Activated CD4-positive, alpha-beta T cell treated with anti-CD3 and anti-CD28 coated beads, Interleukin-2, Interleukin-6, amounts not matched to agents 100 ng/mL and 50 ng/mL, durations not matched to agents 16 hours and 8 hours (primary cell): ENCODE results near the gene KRTDAP.
A peak's percentile ranks its signal among the peaks of the same experiment; 100 is the strongest.

Source experiments
- DNase-seq: peaks from one replicate; pipeline ENCODE4 v3.0.0-alpha.2; 2020

KRTDAP gene, protein sequence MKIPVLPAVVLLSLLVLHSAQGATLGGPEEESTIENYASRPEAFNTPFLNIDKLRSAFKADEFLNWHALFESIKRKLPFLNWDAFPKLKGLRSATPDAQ

DNA sequence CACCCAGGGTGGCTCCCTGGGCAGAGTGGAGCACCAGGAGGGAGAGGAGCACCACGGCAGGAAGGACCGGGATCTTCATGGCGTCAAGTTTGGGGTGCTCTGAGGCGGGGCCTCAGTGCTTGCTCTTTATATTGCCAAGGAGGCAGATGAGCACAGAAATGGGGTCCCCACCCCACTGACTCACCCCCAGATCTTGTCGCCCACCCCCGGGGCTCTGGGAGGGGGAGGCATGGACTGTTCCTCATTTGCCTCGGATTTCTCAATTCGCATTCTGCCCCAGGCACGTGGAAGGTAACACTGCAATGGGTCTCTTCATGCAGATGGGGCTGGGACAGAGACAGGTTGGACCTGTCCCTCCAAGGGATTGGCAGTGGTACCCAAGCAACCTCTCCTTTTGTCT, at the start of gene KRTDAP:
TSS of gene KRTDAP (minus strand) at position 101 of the 400 bp plus-strand sequence. CDS start at position 79, 22 bp downstream.
- DNase-seq: no peak

DNA sequence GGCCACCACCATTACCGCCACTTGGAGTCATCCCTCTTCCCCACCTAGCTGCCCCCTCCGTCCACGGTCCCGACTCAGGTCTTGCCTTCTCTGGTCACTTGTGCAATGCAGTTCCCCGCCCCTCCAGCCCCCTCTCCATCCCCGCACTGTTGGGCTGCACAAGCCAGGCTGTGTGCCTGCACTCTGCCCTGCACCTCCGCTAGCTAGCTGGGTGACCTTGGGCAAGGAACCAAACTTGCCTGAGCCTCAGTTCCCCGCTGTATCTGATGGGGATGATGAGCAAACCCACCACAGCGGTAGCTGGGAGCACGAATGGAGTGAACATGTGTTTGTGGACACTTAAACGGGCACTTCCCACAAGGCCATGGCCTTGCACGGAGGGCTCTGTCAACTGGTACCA, 49.6 kb upstream of the KRTDAP start:
- no peak for DNase-seq

DNA sequence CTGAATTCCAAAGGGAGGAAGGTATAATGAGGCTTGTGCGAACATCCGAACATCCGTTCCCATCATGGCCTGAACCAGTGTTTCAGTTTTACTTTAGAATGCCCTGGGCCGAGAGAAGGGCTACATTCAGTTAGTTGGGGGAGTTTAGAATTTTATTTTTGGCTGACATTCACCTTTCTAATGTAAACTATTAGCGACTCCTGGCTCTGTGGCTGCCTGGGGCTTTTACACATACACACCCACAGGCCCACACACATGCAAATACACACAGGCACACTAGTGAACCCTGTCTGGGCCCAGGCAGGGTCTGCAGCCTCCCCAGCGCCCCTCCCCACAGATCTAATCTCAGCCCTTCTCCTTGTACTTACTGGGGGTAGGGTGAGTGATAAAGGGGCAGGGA, 49.0 kb upstream of the KRTDAP start:
- no peak for DNase-seq

DNA sequence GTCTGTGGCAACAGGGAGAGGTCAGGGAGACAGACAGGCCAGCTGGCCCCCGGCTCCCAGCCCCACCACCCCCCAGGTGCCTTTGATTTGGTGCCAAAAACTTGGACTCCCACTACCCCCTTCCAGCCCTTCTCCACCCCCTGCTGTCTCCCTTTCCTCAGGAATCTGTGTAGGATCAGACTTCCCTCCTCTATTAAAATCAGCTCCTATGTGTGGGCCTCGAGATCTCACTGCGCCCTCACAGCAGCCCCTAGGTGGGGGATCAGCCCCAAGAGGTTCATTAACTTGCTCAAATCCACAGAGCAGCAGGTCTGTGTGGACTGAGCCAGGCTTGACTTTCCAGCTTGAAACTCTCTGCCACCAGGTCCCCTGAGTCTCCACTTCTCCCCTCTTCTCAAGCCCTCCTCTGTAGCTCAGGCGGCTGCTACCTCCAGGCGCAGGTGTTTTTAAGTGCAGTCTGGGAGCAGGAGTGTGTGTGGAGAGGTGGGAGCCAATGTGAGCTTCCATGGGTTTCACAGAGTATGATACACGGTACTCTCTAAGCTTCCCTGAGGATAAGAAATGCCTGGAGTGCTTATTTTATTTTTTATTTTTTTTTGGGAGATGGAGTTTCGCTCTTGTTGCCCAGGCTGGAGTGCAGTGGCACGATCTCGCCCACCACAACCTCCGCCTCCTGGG, 44.7 kb upstream of the KRTDAP start:
- no peak for DNase-seq

DNA sequence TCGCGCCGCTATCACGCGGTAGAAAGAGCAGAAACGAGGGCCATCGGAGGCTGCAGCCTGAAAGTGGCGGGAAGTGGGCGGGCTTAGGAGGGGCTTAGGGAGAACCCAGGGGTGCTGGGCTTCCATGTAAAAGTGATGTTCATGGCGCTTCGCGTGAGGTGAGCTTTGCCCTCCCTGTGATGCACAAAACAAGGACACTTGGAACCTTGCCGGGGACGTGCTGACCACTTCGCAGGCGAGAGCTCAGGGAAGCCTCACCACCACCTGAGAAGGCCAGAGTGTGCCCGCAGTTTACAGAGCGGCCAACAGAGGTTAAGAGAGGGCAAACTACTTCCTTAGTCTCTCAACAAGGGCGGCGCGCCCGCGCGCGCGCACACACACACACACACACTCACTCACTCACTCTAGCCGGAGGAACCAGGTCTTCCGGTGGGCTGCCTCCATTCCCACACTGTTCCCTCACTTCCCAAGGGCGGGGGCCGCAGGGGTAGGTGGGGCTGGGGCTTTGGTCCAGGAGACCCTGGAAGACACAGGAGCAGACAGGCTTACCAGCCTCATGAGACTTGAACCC, 43.6 kb upstream of the KRTDAP start:
- peak; percentile 22 for DNase-seq

DNA sequence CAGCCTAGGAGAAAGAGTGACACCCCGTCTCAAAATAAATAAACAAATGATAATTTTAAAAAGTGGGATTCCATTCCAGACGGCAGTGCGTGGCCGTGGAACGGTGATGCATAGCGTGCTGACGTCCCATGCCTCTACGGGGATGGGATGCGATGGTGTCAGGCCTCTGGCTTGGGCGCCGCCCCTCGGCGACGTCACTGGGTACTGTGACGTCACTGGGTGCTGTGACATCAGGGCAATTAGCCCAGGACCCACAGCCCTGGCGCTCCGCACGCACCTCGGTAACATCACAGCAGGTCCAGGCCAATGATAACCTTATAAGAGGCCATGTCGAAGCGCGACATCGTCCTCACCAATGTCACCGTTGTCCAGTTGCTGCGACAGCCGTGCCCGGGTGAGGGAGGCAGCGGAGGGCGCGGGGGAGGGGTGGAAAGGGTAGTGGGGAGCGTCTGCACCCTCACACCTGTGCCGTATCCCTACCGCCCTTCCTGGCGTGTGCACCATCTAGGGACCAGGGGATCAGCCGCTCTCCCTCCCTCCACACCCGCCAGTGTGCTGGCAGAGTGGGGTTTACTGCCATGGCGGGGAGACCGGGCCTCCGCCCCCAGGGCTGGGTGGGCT, 43.0 kb upstream of the KRTDAP start, which contains the start of gene GAPDHS:
TSS of gene GAPDHS (plus strand) at position 256 of the 621 bp plus-strand sequence. CDS start at position 328, 72 bp downstream.
- DNase-seq: no peak

DNA sequence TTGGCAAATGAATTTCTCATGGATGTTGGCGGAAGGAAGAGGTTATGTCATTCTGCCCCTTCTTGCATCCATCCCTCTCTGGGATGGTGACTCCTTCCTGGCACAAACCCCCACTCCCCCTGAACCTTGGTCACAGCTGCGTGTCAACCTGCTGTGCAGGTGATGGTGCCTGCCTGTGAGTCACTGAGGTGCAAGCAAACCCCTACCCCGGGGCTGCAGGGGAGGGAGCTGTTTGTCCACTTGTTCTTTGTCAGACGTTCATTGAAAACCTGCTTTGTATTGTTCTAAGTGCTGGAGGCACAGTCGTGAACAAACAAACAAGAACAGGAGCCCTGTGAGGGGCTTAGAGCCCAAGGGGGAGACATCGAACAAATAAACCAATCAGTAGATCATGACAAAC, 41.0 kb upstream of the KRTDAP start:
- DNase-seq: no peak

DNA sequence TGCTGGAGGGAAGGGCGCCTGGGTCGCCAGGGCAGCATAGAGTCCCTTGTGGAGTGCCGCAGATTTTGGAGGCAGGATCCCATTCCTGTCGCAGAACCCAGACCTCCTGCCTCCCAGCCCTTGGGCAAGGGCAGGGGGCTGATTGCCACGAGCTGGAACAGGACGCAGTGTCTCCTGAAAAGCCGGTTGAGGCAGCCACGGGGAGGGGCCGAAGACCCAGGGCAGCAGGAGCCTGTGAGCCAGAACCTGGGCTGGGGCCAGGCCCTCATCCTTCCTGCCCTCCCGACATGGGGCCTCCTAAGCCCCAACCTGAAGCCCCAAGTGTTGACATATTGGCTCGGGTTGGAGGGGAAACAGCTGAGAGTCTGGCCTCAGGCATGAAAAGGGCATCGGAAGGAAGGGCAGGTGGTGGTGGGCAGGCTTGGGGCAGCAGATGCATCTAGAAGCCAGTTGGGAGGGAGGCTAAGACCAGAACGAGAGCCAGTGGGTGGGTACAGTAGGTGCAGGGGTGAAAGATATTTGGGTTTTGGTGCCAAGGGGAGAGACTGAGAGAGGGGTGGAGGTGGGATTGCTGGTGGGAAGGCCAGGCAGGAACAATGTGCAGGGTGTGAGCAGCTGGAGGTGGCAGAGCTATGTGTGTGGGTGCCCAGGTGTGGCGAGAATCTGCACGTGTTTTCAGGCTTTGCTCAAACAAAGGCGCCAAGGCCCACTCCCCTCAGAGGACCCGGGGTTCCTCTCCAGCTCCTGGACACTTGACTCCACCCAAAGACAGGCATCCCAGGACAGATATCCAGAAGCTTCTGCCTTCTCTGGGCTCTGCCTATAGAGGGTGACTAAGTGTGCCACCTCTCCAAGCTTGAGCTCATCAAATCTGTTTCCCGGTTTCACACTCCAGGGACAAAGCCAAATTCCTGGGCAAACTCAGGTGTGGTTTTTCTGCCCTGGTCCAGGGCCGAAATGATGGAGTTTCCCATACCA, 39.3 kb upstream of the KRTDAP start:
- no peak for DNase-seq

DNA sequence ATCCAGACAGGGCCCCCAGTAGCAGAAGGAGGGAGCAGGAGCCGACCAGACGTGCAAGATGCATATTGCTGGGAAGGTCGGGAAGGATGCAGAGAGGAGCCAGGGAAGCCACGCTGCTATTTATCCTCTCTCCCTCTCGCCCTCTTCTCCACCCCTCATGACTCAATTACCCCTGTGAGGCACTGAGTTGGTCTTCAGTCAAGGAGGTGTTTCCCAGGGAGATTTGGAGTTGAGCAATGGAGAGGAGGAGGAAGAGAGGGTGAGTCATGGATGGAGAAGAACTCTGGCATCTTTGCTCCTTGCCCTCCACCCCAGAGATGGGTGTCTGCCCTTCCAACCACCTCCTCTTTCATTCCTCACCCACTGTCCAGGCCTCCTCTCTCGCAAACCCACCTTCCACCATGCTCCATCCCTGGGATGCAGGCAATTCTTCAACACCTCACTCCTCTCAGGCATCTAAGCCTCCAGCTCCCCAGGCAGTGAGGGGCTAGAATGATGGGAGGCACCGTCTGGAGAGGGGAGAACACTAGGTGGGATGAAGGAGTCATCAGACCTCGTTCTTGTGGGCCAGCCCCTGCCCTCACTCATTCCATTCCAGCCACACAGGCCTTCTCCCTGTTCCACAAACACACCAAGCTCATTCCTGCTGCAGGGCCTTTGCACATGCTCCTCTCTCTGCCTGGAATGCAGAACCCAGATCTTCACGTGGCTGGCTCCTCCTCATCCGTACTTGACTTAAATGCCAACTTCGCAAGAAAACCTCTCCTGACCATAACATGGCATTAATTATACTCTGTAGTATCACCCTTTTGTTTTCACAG, 38.2 kb upstream of the KRTDAP start, which contains the start of gene SBSN:
TSS of gene SBSN (minus strand) at position 94 of the 821 bp plus-strand sequence. CDS start at position 64, 30 bp downstream.
- no peak for DNase-seq

DNA sequence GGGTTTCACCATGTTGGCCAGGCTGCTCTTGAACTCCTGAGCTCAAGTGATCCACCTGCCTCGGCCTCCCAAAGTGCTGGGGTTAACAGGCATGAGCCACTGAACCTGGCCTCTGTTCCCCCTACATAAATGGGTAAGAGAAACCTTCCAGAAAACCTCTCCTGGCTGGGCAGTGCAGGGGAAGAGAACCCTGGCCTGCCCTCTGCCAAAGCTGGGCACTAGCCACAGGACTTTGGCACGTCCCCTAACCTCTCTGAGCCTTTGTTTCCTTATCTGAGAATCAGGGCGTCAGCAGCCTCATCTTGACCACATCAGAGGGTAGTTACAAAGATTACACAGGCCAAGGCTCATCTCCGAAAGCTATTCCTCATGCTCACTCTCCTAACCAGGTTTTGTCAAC, 35.6 kb upstream of the KRTDAP start:
- no peak for DNase-seq

DNA sequence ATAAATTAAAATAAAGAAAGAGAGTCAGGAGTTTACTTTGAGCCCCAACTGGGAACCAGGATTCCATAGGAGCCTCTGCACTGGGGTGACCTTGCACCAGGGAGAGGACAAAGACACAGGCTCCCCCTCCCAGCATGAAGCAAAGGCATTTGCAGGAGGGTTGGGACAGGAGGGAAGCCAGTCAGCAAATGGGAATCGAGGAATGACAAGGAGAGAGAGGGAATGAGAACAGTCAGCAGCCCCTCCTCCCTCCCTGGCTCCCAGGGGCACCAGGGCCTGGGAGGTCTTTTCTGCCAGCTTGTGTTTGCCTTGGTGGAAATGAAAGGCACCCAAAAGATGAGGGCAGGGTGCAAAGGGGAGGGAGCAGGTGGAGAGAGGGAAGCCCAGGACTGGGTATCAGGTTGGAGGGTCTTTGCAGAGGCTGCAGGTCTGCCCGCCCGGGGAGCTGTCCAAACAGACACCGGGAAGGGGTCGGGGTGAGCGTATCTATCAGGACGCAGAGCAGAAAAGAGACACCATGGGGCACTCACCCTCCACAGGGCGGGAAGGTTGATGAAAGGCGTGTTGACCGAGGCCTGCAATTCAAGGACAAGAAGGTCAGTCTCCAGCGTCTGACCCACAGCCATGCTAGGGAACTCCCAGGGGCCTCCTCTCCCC, 34.0 kb upstream of the KRTDAP start:
- no peak for DNase-seq

DNA sequence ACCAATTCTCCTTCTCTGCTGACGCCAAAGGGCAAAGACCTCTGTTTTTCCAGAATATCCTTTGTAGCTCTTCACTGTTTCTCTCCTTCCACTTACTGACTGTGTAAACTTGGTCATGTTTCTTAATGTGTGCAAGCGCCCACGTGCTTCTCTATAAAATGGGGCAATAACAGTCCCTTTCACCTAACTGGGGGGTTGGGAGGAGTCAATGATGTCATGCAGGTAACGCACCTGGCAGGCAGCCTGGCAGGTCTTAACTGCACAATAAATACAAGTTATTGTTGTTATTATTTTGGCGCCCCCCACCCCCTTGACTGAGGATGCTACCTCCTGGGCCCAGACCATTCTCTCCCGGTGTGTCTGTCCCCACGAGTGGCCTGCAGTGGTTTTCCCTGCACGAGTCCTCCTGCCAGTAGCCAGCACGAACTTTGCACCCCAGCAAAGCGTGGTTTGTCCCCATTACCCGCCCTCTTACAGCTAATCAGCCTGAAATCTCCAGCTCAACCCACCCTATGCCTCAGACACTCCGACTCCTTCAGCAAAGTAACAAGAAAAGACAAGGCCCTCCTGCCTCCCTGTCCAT, 32.6 kb upstream of the KRTDAP start:
- DNase-seq: no peak

DNA sequence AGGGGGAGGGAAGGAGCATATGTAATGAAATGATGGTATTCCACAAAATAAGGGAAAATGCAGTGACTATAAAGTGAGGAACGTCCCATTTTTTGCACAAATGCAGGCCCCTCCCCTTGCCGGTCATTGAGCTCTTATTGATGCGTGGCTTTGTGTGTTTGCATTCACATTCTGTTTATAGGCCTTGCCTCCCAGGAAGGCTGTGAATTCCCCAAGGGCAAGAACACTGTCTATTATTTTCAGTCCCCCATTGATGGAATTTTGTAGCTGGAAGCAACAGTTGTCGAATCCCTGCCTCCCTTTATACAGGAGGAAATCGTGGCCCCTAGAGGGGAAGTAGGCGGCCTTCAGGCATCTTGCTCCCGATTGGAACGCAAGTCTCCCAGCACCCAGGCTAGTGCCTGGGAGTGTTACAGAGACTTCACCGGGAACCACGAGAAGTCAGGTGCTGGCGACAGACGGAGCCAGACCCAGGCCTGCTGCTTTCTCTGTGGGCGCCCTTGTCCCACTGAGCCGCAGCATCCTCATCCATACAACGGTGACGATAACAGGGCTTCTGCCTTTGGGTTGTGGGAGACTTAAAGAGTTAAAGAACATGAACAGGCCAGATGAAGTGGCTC, 31.0 kb upstream of the KRTDAP start:
- DNase-seq: no peak

DNA sequence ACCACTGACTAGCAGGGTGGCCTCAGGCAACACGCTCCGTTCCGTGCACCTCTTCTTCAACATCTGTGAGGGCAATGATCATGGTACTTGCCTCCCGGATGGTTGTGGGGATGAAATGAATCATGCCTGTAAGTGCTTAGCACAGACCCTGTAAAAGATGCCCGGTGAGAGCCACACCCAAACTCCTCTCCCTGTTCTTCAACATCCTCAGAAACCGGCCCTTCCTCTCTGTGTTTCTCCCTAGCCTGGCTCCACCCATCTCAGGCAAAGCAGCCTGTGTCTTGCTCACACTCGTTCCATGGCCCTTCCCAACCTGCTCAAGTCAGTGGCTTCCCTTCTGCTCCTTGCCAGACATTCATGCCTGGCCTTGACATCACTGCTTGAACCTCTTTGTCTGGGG, 29.0 kb upstream of the KRTDAP start:
- DNase-seq: no peak

DNA sequence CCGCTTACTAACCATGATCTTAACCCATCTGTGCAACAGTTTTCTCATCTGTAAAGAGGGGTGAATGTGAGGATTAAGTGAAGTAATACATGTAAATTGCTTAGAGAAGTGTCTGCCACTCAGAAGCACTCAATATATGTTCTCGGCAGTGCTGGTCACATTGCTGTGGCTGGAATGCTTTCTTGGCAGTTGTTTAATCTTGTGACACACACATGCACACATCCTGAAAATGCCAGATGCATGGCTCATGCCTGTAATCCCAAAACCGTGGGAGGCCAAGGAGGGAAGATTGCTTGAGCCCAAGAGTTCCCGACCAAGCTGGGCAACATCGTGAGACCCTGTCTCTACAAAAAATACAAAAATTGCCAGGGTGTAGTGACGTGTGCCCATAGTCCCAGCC, 28.0 kb upstream of the KRTDAP start:
- no peak for DNase-seq

DNA sequence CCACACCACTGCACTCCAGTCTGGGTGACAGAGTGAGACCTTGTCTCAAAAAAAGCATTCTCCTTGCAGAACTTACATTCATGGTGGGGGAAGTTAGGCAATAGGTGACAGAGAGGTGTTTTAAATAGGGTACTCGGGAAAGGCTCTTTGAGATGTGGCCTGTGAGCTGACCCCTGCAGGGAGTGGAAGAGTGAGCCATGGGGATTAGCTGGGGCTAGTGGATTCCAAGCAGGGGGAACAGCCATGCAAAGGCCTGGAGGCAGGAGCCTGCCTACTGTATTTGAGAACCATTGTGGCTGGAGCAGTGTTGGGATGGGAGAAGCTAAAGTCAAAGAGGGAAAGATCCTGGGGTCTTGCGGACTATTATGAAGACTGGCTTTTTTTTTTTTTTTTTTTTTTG, 27.1 kb upstream of the KRTDAP start:
- no peak for DNase-seq

DNA sequence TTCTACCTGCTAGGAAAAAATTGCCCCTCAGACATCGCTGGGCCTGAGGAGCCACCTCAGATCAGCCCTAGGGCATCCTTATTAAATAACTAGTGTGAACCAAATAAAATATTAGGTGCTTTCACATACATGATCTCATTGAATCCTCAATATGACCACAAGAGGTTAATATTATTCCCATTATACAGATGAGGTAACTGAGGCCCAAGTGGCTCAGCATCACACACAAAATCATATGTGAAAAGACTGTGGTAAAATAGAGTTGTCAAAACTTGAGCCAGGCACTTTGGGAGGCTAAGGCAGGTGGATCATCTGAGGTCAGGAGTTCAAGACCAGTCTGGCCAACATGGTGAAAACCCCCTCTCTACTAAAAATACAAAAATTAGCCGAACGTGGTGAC, 26.0 kb upstream of the KRTDAP start:
- DNase-seq: no peak

DNA sequence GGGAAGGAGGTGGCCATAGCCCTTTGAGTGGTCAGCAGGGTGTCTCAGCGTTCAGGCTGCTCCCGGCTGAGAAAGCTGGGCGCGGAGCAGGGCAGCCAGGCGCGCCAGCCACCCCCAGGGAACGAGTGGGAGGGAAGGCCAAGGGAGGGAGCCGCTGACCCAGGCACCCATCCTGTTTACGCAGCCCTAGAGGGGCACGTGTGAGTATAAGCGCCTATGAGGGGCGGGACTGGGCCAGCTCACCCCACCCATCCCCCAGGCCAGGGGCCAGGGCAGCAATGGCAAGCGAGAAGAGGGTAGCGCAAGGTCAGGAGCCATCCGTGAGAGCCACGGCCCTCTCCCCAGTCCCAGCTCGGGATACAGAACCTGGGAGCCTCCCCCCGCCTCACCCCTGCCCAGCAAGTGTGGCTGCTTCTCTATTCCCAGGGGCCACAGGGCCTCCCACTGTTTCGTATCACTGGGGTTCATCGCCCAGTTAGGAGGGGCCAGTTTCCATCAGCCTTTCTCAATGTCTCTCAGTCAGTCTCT, 24.1 kb upstream of the KRTDAP start:
- DNase-seq: no peak

DNA sequence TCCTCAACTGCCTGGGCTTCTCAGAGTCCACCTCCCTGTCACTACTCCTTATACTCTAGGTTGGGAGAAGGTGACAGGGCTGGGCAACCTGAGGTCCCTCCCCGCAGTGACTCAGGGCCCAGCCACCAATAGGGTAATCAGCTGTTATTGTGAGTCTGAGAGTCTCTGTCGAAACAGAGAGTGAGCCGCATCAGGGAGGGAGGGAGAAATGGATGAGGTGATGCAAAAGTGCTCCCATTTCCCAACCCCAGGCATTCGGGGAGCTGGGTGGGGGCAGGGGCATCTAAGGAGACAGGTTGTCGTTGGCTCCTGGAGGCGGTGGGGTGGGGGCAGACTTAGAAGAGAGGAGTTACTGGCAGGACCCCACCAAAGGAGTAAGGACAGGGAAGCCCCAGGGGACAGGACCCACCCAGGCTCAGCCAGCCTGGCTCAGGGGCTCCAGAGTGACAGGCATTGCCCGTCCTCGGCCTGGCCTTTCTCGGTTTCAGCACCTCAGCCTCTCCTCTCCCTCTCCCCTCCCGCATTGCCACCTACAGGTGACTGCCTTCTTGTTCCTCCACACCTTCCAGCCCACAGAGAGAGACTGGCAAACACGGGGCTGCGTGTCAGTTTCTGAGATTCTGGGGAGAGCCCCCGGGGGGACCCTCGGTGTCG, 23.5 kb upstream of the KRTDAP start, which contains the start of gene DMKN:
TSS of gene DMKN (minus strand) at position 22 of the 654 bp plus-strand sequence. CDS start 174 bp downstream, outside the sequence.
- DNase-seq: no peak
